Measurements from ENCODE around the gene ACBD4.
"Not testable (repeated sequence)": the region's sequence is repeated elsewhere in the genome, so short reads cannot be mapped to it uniquely, and the experiment has no call there.

ACBD4 gene

GRCh38 chr17:45121055-45121454 lies 14.4 kb upstream of the ACBD4 start:
- FAIRE-seq, result no peak

GRCh38 chr17:45123076-45123770 lies 12.3 kb upstream of the ACBD4 start:
- FAIRE-seq, result no peak

GRCh38 chr17:45123930-45124796 lies 11.3 kb upstream of the ACBD4 start:
- FAIRE-seq, result no peak

- FAIRE-seq, result not testable (repeated sequence)
Measured at GRCh38 chr17:45124797-45125122, 10.7 kb upstream of the ACBD4 start.

- no peak for FAIRE-seq
Measured at GRCh38 chr17:45125509-45125908, 10.0 kb upstream of the ACBD4 start.

- FAIRE-seq, result no peak
Measured at GRCh38 chr17:45127207-45127547, 8.3 kb upstream of the ACBD4 start.

- no peak for FAIRE-seq
Measured at GRCh38 chr17:45127548-45128300, 7.8 kb upstream of the ACBD4 start.

- FAIRE-seq, result no peak
Measured at GRCh38 chr17:45128331-45128730, 7.2 kb upstream of the ACBD4 start.

- FAIRE-seq, result no peak
Measured at GRCh38 chr17:45128989-45129388, 6.5 kb upstream of the ACBD4 start.

- no peak for FAIRE-seq
Measured at GRCh38 chr17:45129426-45129939, 6.0 kb upstream of the ACBD4 start.

GRCh38 chr17:45129940-45130680 lies 5.4 kb upstream of the ACBD4 start:
- no peak for FAIRE-seq

- no peak for FAIRE-seq
Measured at GRCh38 chr17:45130681-45131615, 4.5 kb upstream of the ACBD4 start.

- no peak for FAIRE-seq
Measured at GRCh38 chr17:45131616-45132319, 3.7 kb upstream of the ACBD4 start.

- FAIRE-seq, result no peak
Measured at GRCh38 chr17:45132320-45132571, 3.2 kb upstream of the ACBD4 start, which contains the start of gene PLCD3. Gene PLCD3, minus strand, starts transcription at chr17:45132515. Its CDS starts 105 bp downstream, at chr17:45132410.

- no peak for FAIRE-seq
Measured at GRCh38 chr17:45132572-45133463, 2.7 kb upstream of the ACBD4 start.

- FAIRE-seq, result no peak
Measured at GRCh38 chr17:45135978-45136791, 698 bp downstream of the ACBD4 start.

- no peak for FAIRE-seq
Measured at GRCh38 chr17:45136846-45137560, 1.5 kb downstream of the ACBD4 start.

GRCh38 chr17:45137561-45138305 lies 2.2 kb downstream of the ACBD4 start:
- no peak for FAIRE-seq
